Activated B cell treated with CpG ODN at 0.5 μM for 24 hours (primary cell): ENCODE measurements around the gene FER1L5. TPM values are rescaled to one million over a fixed set of nuclear protein-coding genes. Genes with fewer than 3 reads are reported as not detected.

Source experiments
- ATAC-seq: fragments of 200-7000 bp; cut with Tn5 transposase; one replicate; pipeline ENCODE4 v1.10.0; 2021; ENCODE audit warnings: low read depth, mild to moderate bottlenecking, moderate library complexity
- CTCF ChIA-PET: fragments of 350-600 bp; sonication (Branson Sonifier 250); formaldehyde crosslinking; loops from one replicate; lab custom pipeline; 2021; ENCODE audit warnings: antibody characterized with exemption; lab: Charles Lee
- POLR2A ChIA-PET: fragments of 350-600 bp; sonication (Branson Sonifier 250); formaldehyde crosslinking; loops from one replicate; lab custom pipeline; 2021; ENCODE audit warnings: antibody characterized with exemption; lab: Charles Lee
- DNase-seq: peaks from one replicate; pipeline ENCODE4 v3.0.0; 2022
- H3K27ac Mint-ChIP-seq: one replicate; pipeline ENCODE4 v1.8.0; 2020; ENCODE audit warnings: mixed read lengths
- H3K27me3 Mint-ChIP-seq: one replicate; pipeline ENCODE4 v1.8.0; 2021; ENCODE audit warnings: mixed read lengths
- H3K36me3 Mint-ChIP-seq: one replicate; pipeline ENCODE4 v1.8.0; 2021; ENCODE audit warnings: low read depth, mixed read lengths
- H3K4me1 Mint-ChIP-seq: one replicate; pipeline ENCODE4 v1.8.0; 2021; ENCODE audit warnings: mixed read lengths
- H3K4me3 Mint-ChIP-seq: one replicate; pipeline ENCODE4 v1.8.0; 2020; ENCODE audit warnings: mild to moderate bottlenecking, mixed read lengths
- H3K9me3 Mint-ChIP-seq: one replicate; pipeline ENCODE4 v1.8.0; 2020; ENCODE audit warnings: mixed read lengths
- CTCF ChIP-seq: fragments of 200-600 bp; IDR thresholded peaks from one replicate; pipeline ENCODE4 v1.8.0; 2022; ENCODE audit warnings: antibody characterized with exemption, mild to moderate bottlenecking
- intact Hi-C: fragments of 100-400 bp; cut with micrococcal nuclease; formaldehyde crosslinking; loops from one replicate; pipeline ENCODE4 v1.15.1; 2024
- total RNA-seq: library from RNA; stranded (reverse); gene quantifications from 2 replicates; pipeline ENCODE4 v1.2.3, GENCODE V29; 2022

FER1L5 gene
- total RNA-seq, 1 donor from 2014 or later, result not detected

GRCh38 chr2:96737251-96737650 lies 94.7 kb downstream of the FER1L5 start:
- ATAC-seq (no peak), DNase-seq (no peak)
- Mint-ChIP-seq H3K9me3 (no peaks in the 10 kb centered on the region), H3K27me3 (no peaks in the 10 kb centered on the region), H3K27ac (no peak overlapping the region), H3K4me1 (peaks cover 33% of the 10 kb centered on the region), H3K4me3 (no peak overlapping the region), H3K36me3 (peaks cover 42% of the 10 kb centered on the region)
- intact Hi-C loops, result no loop called here
- no peak for TF ChIP-seq CTCF
- ChIA-PET POLR2A (no interaction called here), CTCF (interaction anchor here (1.8 kb wide), 1 partner anchor 24 kb away, joined by 4 read pairs; no protein-coding TSS in a partner anchor)

DNA sequence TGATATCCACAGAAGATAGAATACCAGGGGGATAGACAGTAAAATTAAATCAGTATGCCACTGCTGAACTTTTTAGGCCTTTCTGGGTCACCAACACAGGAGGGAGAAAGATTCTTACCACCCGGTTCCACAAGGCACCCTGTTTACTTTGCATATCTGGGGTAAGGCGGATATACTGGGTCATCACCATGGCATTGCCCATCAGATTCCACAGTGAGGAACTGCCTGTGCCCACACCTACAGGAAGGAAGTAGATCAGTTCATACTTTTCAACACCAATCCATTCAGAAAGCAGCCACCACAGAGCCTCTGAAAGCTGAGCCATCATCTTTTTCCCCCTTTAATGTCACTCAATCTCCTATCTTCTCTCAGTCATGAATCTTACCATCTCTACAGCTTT lies 95.3 kb downstream of the FER1L5 start:
- Mint-ChIP-seq H3K4me1 (peaks cover 33% of the 10 kb centered on the region), H3K36me3 (peaks cover 39% of the 10 kb centered on the region), H3K9me3 (no peaks in the 10 kb centered on the region), H3K27ac (peak overlapping the region; percentile 57), H3K4me3 (peak overlapping the region; percentile 52), H3K27me3 (no peaks in the 10 kb centered on the region)
- ATAC-seq (no peak), DNase-seq (no peak)
- ChIA-PET POLR2A (no interaction called here), CTCF (no interaction called here)
- TF ChIP-seq CTCF, result no peak
- intact Hi-C loops, result no loop called here

DNA sequence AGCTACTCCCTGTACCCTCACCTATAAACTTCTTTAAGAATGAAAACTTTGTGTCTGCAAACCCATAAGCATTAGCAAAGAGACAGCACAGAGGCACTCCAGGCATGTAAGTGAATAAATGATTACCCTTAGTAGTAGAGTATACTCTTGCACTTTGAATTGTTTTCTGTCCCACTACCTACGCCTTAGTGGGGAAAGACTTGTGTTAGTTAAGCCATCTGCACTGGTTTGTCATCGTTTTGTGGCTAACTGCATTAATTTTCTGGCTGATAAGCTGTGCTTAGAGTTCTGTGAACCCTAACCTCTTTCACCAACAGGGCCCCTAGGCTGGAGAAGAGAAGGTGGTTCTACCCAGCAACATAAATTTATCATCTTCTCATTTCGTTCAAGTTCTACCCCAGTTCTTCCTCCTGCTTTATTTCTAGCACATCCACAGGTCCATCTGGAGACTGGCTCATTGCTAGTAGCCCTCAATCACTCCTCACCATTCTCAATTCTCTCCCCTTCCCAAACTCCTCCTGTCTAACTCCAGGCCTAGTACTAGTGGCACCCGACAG lies 96.6 kb downstream of the FER1L5 start:
- POLR2A ChIA-PET, result interaction anchor here (0.7 to 3.1 kb wide), 2 partner anchors 21 to 101 kb away, joined by 3 to 14 read pairs; partner anchors contain the start of gene CNNM4

DNA sequence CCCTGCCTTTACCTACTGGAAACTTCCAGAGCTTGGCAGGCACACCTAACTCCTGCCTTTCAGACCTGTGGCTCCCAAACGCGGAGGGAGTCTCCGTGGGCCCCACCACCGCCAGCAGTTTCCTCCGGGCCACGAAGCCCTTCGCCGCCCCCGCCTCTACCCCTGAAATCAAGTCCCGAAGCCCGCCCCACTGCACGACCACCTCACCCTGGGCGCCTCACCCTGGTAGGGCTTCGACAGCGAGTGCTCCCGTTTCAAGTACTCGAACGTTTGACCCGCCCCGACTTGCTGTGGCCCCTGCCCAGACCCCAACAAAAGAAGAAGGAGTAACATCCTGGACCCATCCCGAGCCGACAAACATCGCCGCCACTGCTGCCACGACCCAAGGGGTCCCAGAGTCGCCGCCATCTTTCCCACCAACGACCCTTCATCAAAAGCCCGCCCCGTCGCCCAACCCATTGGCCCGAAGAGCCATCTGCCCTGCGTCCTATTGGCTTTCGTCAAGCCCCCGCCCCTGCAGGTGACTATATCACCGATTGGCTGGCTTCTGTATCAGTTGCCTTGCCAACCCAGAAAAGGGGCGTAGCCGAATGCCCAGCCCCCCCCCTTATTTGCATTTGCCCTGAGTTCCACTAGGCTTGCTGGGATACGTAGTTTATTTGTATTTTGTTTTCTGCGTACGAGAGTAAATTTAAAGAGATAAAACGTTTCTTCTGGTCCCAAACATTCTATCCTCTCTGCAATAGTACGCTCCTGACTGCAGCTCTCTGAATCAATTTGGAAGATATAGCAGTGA lies 97.3 kb downstream of the FER1L5 start, which contains the start of gene LMAN2L:
Gene LMAN2L, minus strand, starts transcription at position 432 of the 796 bp plus-strand sequence. Its CDS starts 24 bp downstream, at position 408.
- POLR2A ChIA-PET, result interaction anchor here (3.1 kb wide), 1 partner anchor 21 kb away, joined by 14 read pairs; the partner anchor contains the start of gene CNNM4
- Mint-ChIP-seq H3K4me1 (peaks cover 33% of the 10 kb centered on the region), H3K27ac (peak within 1 kb of the TSS; percentile 94), H3K36me3 (peaks cover 19% of the 10 kb centered on the region), H3K9me3 (no peaks in the 10 kb centered on the region), H3K4me3 (peak within 1 kb of the TSS; percentile 98), H3K27me3 (no peaks in the 10 kb centered on the region)
- CTCF ChIA-PET, result interaction anchor here (0.6 to 1.3 kb wide), 3 partner anchors 24 to 118 kb away, joined by 3 to 4 read pairs (median 3); partner anchors contain the start of gene ANKRD39
- intact Hi-C loops, result loop anchor here (1.0 kb wide), 5 partner anchors 20 to 118 kb away; partner anchors contain the start of genes ANKRD39, CNNM3, CNNM4 and KANSL3
- DNase-seq, result peak; percentile 88
- TF ChIP-seq CTCF, result no peak
- ATAC-seq, result peak; percentile 99

More for the DNA sequence above, 96.6 kb downstream of the FER1L5 start:
- Mint-ChIP-seq H3K4me1 (peaks cover 33% of the 10 kb centered on the region), H3K27ac (peak overlapping the region; percentile 94), H3K9me3 (no peaks in the 10 kb centered on the region), H3K27me3 (no peaks in the 10 kb centered on the region), H3K36me3 (peaks cover 26% of the 10 kb centered on the region), H3K4me3 (peak overlapping the region; percentile 98)
- DNase-seq (no peak), ATAC-seq (no peak)
- CTCF ChIA-PET, result interaction anchor here (1.3 kb wide), 1 partner anchor 118 kb away, joined by 3 read pairs; the partner anchor contains the start of gene ANKRD39
- TF ChIP-seq CTCF, result no peak
- intact Hi-C loops, result no loop called here
